Epithelial cell of proximal tubule (primary cell): Measurements from ENCODE around the gene NT5M. TPM values are rescaled to one million over a fixed set of nuclear protein-coding genes. Genes with fewer than 3 reads are reported as not detected.
"Not testable (repeated sequence)": the region's sequence is repeated elsewhere in the genome, so short reads cannot be mapped to it uniquely, and the experiment has no call there.

ENCODE experiments used
- DNase-seq: peaks from one replicate; pipeline ENCODE4 v3.0.0-alpha.2; 2011; ENCODE audit warnings: low read depth
- H3K4me3 ChIP-seq: 2 replicates; pipeline ENCODE4 v1.5.1; 2011; ENCODE audit warnings: low read depth, mild to moderate bottlenecking, low read length
- CTCF ChIP-seq: conservative IDR thresholded peaks from 2 replicates; pipeline ENCODE4 v1.5.1; 2012; ENCODE audit warnings: low read depth, mild to moderate bottlenecking, low read length
- total RNA-seq: library from RNA; depleted of rRNA; stranded (reverse); fragments of >200 nt; gene quantifications from 2 replicates; pipeline ENCODE4 v1.2.3, GENCODE V29; 2015

NT5M gene
- total RNA-seq, 1 donor from 2014 or later = 38.7 TPM

- TF ChIP-seq CTCF = no peak
- no peak for DNase-seq
- H3K4me3 ChIP-seq = no peak overlapping the region
Measured at GRCh38 chr17:17377071-17377967, 74.1 kb downstream of the NT5M start.

- DNase-seq = no peak
- H3K4me3 ChIP-seq = no peak overlapping the region
- no peak for TF ChIP-seq CTCF
Measured at GRCh38 chr17:17379197-17379991, 76.2 kb downstream of the NT5M start.

- no peak overlapping the region for H3K4me3 ChIP-seq
- no peak for TF ChIP-seq CTCF
- DNase-seq = no peak
Measured at GRCh38 chr17:17380145-17380925, 77.2 kb downstream of the NT5M start.

- DNase-seq = no peak
- H3K4me3 ChIP-seq = no peak overlapping the region
- TF ChIP-seq CTCF = no peak
Measured at GRCh38 chr17:17381446-17382064, 78.4 kb downstream of the NT5M start.

- H3K4me3 ChIP-seq = no peak overlapping the region
- no peak for DNase-seq
- no peak for TF ChIP-seq CTCF
Measured at GRCh38 chr17:17382065-17382459, 78.9 kb downstream of the NT5M start.

- no peak for DNase-seq
- no peak overlapping the region for H3K4me3 ChIP-seq
- no peak for TF ChIP-seq CTCF
Measured at GRCh38 chr17:17382971-17383370, 79.8 kb downstream of the NT5M start.

GRCh38 chr17:17383431-17384290 is 80.5 kb downstream of the NT5M start:
- not testable (repeated sequence) for H3K4me3 ChIP-seq, DNase-seq
